Measurements from ENCODE around the gene TNFAIP8L3. TPM values are rescaled to one million over a fixed set of nuclear protein-coding genes. Genes with fewer than 3 reads are reported as not detected.
"Not testable (repeated sequence)": the region's sequence is repeated elsewhere in the genome, so short reads cannot be mapped to it uniquely, and the experiment has no call there.

TNFAIP8L3 gene
- polyA plus RNA-seq, 2 of the 4 experiments (the other 2 are of a cell fraction): 0.26 to 1.8 TPM

GRCh38 chr15:51128701-51129100 is 34.0 kb upstream of the TNFAIP8L3 start:
- TF ChIP-seq EHMT2 (IDR thresholded peaks at IDR 0.05; ENCODE audit: low read depth) (no peak), RAD21 (conservative IDR thresholded peaks at IDR 0.05 in 1 of 2, IDR thresholded peaks at IDR 0.05 in 1 of 2) (no peak), FOSB (CRISPR knock-in tag; IDR thresholded peaks at IDR 0.05) (no peak), HOXA7 (CRISPR knock-in tag; IDR thresholded peaks at IDR 0.05) (no peak), CBX8 (IDR thresholded peaks at IDR 0.05) (no peak), RARB (CRISPR knock-in tag; IDR thresholded peaks at IDR 0.05) (no peak), ZFP36 (IDR thresholded peaks at IDR 0.05; ENCODE audit: borderline replicate concordance, partially characterized antibody) (no peak), HDAC2 (IDR thresholded peaks at IDR 0.05) (no peak), HOXB5 (CRISPR knock-in tag; IDR thresholded peaks at IDR 0.05) (no peak)
- no peak for FAIRE-seq
- WGBS (ENCODE audit: missing lambda C conversion rate): 75% methylated on average over 2 of the region's 2 CpGs
- peaks cover 13% of the 10 kb centered on the region for H3K4me1 ChIP-seq
- H3K27ac ChIP-seq: no peak overlapping the region
- ChIA-PET CTCF (interaction anchor here (0.6 to 2.1 kb wide), 6 partner anchors 11 to 981 kb away, joined by 3 to 11 read pairs (median 3); no protein-coding TSS in a partner anchor), POLR2A (no interaction called here)
- no peak for DNase-seq (ENCODE audit: low read depth in 1 of 2, low spot score in 1 of 2)
- H3K4me2 ChIP-seq: no peak overlapping the region
- no peak for ATAC-seq
- no peaks in the 10 kb centered on the region; the same call in 2 of the 3 replicates for H3K9me3 ChIP-seq
- H3K4me3 ChIP-seq: no peak overlapping the region

- Histone ChIP-seq H3K4me1 (peaks cover 4% of the 10 kb centered on the region), H3K4me3 (no peak overlapping the region), H3K9me3 (peaks cover 9% of the 10 kb centered on the region; the same call in 2 of the 3 replicates), H3K27ac (no peak overlapping the region), H3K4me2 (no peak overlapping the region)
- FAIRE-seq (no peak), ATAC-seq (no peak), DNase-seq (ENCODE audit: low read depth in 1 of 2, low spot score in 1 of 2) (no peak)
- CTCF ChIA-PET: interaction anchor here (1.6 to 1.9 kb wide), 2 partner anchors 36 to 66 kb away, joined by 7 to 8 read pairs; no protein-coding TSS in a partner anchor
- TF ChIP-seq EP300 (IDR thresholded peaks at IDR 0.05) (no peak), MAFK (IDR thresholded peaks at IDR 0.05; ENCODE audit: partially characterized antibody) (no peak), GATA3 (IDR thresholded peaks at IDR 0.05; ENCODE audit: borderline replicate concordance) (no peak), RNF2 (IDR thresholded peaks at IDR 0.05; ENCODE audit: borderline replicate concordance, low read depth) (no peak), EHF (CRISPR knock-in tag; IDR thresholded peaks at IDR 0.05) (no peak), POLR2AphosphoS2 (conservative IDR thresholded peaks at IDR 0.05; ENCODE audit: low read length) (no peak), RFX5 (IDR thresholded peaks at IDR 0.05) (no peak), PHF8 (IDR thresholded peaks at IDR 0.05; ENCODE audit: borderline replicate concordance, low read depth) (no peak), NFE2L2 (conservative IDR thresholded peaks at IDR 0.05; ENCODE audit: low read length) (no peak)
- WGBS (ENCODE audit: missing lambda C conversion rate): 93% methylated on average over 3 of the region's 3 CpGs
- POLR2A ChIA-PET: no interaction called here
These were observed 32.1 kb upstream of the TNFAIP8L3 start for GRCh38 chr15:51126842-51127241.

GRCh38 chr15:51123002-51123401 is 28.3 kb upstream of the TNFAIP8L3 start:
- ATAC-seq; FAIRE-seq; H3K4me2 ChIP-seq; H3K9me3 ChIP-seq; H3K27ac ChIP-seq; POLR2A ChIA-PET; DNase-seq (ENCODE audit: low read depth in 1 of 2, low spot score in 1 of 2); H3K4me3 ChIP-seq: not testable (repeated sequence)
- CTCF ChIA-PET: interaction anchor here (1.2 to 2.7 kb wide), 2 partner anchors 10 to 69 kb away, joined by 3 to 16 read pairs; no protein-coding TSS in a partner anchor
- H3K4me1 ChIP-seq: peaks cover 16% of the 10 kb centered on the region

GRCh38 chr15:51121631-51122225 is 27.0 kb upstream of the TNFAIP8L3 start:
- Histone ChIP-seq H3K4me1 (peaks cover 16% of the 10 kb centered on the region), H3K27ac (peak overlapping the region in 1 of 2 experiments; percentile 1; a peak in 1 of 6 replicates), H3K4me3 (no peak overlapping the region), H3K9me3 (peaks cover 9% of the 10 kb centered on the region; the same call in 2 of the 3 replicates), H3K4me2 (peak overlapping the region; percentile 45; the same call in 2 of the 3 replicates)
- POLR2A ChIA-PET: no interaction called here
- CTCF ChIA-PET: interaction anchor here (0.6 to 2.7 kb wide), 4 partner anchors 11 to 17 kb away, joined by 3 to 16 read pairs (median 8); no protein-coding TSS in a partner anchor
- FAIRE-seq (peak; percentile 51), ATAC-seq (no peak), DNase-seq (ENCODE audit: low read depth in 1 of 2, low spot score in 1 of 2) (no peak)
- TF ChIP-seq BHLHE40 (IDR thresholded peaks at IDR 0.05; ENCODE audit: low read depth, low read length): no peak
- TF ChIP-seq ZC3H11A (IDR thresholded peaks at IDR 0.05): no peak
- no peak for TF ChIP-seq CHD4 (IDR thresholded peaks at IDR 0.05; ENCODE audit: borderline replicate concordance)
- no peak for TF ChIP-seq MAX (IDR thresholded peaks at IDR 0.05)
- TF ChIP-seq EP300 (IDR thresholded peaks at IDR 0.05): no peak
- TF ChIP-seq HOXA7 (CRISPR knock-in tag; IDR thresholded peaks at IDR 0.05): no peak
- TF ChIP-seq ZFP36 (IDR thresholded peaks at IDR 0.05; ENCODE audit: borderline replicate concordance, partially characterized antibody): no peak
- no peak for TF ChIP-seq KDM1A (IDR thresholded peaks at IDR 0.05; ENCODE audit: low read depth)
- TF ChIP-seq MYC (IDR thresholded peaks at IDR 0.05; ENCODE audit: borderline replicate concordance, low read length): no peak
- no peak for TF ChIP-seq CHD2 (IDR thresholded peaks at IDR 0.05; ENCODE audit: low read length, partially characterized antibody)
- no peak for TF ChIP-seq RFX5 (IDR thresholded peaks at IDR 0.05)
- no peak for TF ChIP-seq SREBF2 (IDR thresholded peaks at IDR 0.05)
- TF ChIP-seq MAFK (IDR thresholded peaks at IDR 0.05; ENCODE audit: partially characterized antibody): no peak
- no peak for TF ChIP-seq PBX3 (IDR thresholded peaks at IDR 0.05)
- TF ChIP-seq HES2 (IDR thresholded peaks at IDR 0.05): no peak
- no peak for TF ChIP-seq TP53 (CRISPR knock-in tag; IDR thresholded peaks at IDR 0.05)
- no peak for TF ChIP-seq PHF8 (IDR thresholded peaks at IDR 0.05; ENCODE audit: borderline replicate concordance, low read depth)
- WGBS (ENCODE audit: missing lambda C conversion rate): 90% methylated on average over 1 of the region's 1 CpG
